Measurements from ENCODE around the gene RBM6. TPM values are rescaled to one million over a fixed set of nuclear protein-coding genes. Genes with fewer than 3 reads are reported as not detected.
A peak's percentile ranks its signal among the peaks of the same experiment; 100 is the strongest.

Gene RBM6
- total and polyA plus RNA-seq, 10 donors, result 104 to 320 (median 154) TPM

GRCh38 chr3:49955636-49956035 lies 15.7 kb downstream of the RBM6 start:
- H3K27me3 ChIP-seq (replicated peaks in 1 of 7), result no peaks in the 10 kb centered on the region
- H3K4me3 ChIP-seq, result no peak overlapping the region
- DNase-seq, result no peak
- H3K36me3 ChIP-seq, result peaks cover 0 to 20% (median 0%) of the 10 kb centered on the region in 6 donors
- H3K9me3 ChIP-seq, result no peaks in the 10 kb centered on the region
- TF ChIP-seq POLR2AphosphoS5 (IDR thresholded peaks at IDR 0.05), result no peak
- TF ChIP-seq, protein P1, sequence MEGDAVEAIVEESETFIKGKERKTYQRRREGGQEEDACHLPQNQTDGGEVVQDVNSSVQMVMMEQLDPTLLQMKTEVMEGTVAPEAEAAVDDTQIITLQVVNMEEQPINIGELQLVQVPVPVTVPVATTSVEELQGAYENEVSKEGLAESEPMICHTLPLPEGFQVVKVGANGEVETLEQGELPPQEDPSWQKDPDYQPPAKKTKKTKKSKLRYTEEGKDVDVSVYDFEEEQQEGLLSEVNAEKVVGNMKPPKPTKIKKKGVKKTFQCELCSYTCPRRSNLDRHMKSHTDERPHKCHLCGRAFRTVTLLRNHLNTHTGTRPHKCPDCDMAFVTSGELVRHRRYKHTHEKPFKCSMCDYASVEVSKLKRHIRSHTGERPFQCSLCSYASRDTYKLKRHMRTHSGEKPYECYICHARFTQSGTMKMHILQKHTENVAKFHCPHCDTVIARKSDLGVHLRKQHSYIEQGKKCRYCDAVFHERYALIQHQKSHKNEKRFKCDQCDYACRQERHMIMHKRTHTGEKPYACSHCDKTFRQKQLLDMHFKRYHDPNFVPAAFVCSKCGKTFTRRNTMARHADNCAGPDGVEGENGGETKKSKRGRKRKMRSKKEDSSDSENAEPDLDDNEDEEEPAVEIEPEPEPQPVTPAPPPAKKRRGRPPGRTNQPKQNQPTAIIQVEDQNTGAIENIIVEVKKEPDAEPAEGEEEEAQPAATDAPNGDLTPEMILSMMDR (IDR thresholded peaks at IDR 0.05 in 8 of 11, conservative IDR thresholded peaks at IDR 0.05 in 3 of 11), result no peak
- no peak for TF ChIP-seq POLR2A (IDR thresholded peaks at IDR 0.05)
- intact Hi-C loops (cut with DNase I; ENCODE audit: low total_unique reads), result no loop called here
- H3K27ac ChIP-seq, result no peak overlapping the region
- peaks cover 0 to 69% (median 19%) of the 10 kb centered on the region in 6 donors for H3K4me1 ChIP-seq
- 87 to 95% (median 90%) methylated on average over 3 of the region's 3 CpGs for WGBS, 5 donors

DNA sequence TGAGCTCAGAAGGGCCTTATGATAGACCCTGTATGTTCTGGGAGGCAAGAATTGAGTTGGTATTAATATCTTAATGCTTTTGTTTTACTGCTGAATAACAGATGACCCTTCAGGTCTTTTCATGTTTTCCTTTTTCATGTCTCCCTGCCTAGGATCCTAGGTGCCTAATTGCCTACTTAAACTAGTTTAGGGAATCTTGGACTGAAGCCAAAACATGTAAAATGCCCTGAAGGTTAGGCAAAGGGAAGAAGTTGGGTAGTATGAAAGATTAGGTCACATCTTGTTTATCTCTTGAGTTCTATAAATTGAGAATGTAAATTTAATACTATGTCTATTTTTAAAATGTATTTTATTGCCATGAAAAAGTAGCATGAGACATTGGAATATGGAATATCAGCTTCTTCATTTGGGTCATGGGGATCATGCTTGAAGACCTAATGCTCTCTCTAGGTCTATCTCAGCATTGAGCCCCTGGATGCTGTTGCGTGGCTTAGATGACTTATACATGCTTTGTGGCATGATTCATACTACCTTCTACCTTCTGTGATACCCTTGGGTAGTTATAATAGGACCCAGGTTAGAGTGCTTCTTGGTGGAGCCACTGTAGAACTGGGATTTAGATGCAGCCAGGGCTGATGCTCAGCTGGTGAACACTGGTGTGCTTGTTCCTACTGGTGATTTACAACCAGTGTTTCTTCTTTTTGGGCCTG lies 26.4 kb downstream of the RBM6 start:
- H3K4me3 ChIP-seq, result no peak overlapping the region
- H3K27ac ChIP-seq, result no peak overlapping the region
- H3K9me3 ChIP-seq, result no peaks in the 10 kb centered on the region
- 91 to 100% (median 94%) methylated on average over 1 of the region's 1 CpG for WGBS, 5 donors
- TF ChIP-seq, protein P1 (IDR thresholded peaks at IDR 0.05 in 8 of 11, conservative IDR thresholded peaks at IDR 0.05 in 3 of 11), result no peak
- TF ChIP-seq POLR2A (IDR thresholded peaks at IDR 0.05) (no peak), POLR2AphosphoS5 (IDR thresholded peaks at IDR 0.05) (no peak)
- H3K4me1 ChIP-seq, result peaks cover 0 to 26% (median 9%) of the 10 kb centered on the region in 6 donors
- H3K36me3 ChIP-seq, result peaks cover 0 to 85% (median 28%) of the 10 kb centered on the region in 6 donors
- H3K27me3 ChIP-seq (replicated peaks in 1 of 7), result no peaks in the 10 kb centered on the region
- no peak for DNase-seq
- intact Hi-C loops (cut with DNase I; ENCODE audit: low total_unique reads), result no loop called here

- TF ChIP-seq POLR2A (IDR thresholded peaks at IDR 0.05), result no peak
- no peak for TF ChIP-seq POLR2AphosphoS5 (IDR thresholded peaks at IDR 0.05)
- TF ChIP-seq, protein P1 (IDR thresholded peaks at IDR 0.05 in 8 of 11, conservative IDR thresholded peaks at IDR 0.05 in 3 of 11), result no peak
- Histone ChIP-seq H3K27ac (peak overlapping the region in 1 of 8 donors; percentile 3), H3K36me3 (peaks cover 3 to 87% (median 35%) of the 10 kb centered on the region in 6 donors), H3K4me1 (peaks cover 0 to 26% (median 9%) of the 10 kb centered on the region in 6 donors), H3K27me3 (replicated peaks in 1 of 7) (no peaks in the 10 kb centered on the region), H3K9me3 (no peaks in the 10 kb centered on the region), H3K4me3 (no peak overlapping the region)
- DNase-seq, result no peak
- intact Hi-C loops (cut with DNase I; ENCODE audit: low total_unique reads), result no loop called here
- 75 to 88% (median 79%) methylated on average over 6 of the region's 6 CpGs for WGBS, 5 donors
These were observed 27.3 kb downstream of the RBM6 start for GRCh38 chr3:49967291-49967690.

- peaks cover 0 to 26% (median 9%) of the 10 kb centered on the region in 6 donors for H3K4me1 ChIP-seq
- no peak overlapping the region for H3K4me3 ChIP-seq
- intact Hi-C loops (cut with DNase I; ENCODE audit: low total_unique reads), result no loop called here
- TF ChIP-seq, protein P1 (IDR thresholded peaks at IDR 0.05 in 8 of 11, conservative IDR thresholded peaks at IDR 0.05 in 3 of 11), result no peak
- TF ChIP-seq POLR2AphosphoS5 (IDR thresholded peaks at IDR 0.05) (no peak), POLR2A (IDR thresholded peaks at IDR 0.05) (no peak)
- H3K27me3 ChIP-seq (replicated peaks in 1 of 7), result no peaks in the 10 kb centered on the region
- H3K9me3 ChIP-seq, result no peaks in the 10 kb centered on the region
- WGBS, 5 donors, result 91 to 96% (median 94%) methylated on average over 8 of the region's 8 CpGs
- H3K27ac ChIP-seq, result no peak overlapping the region
- H3K36me3 ChIP-seq, result peaks cover 3 to 87% (median 37%) of the 10 kb centered on the region in 6 donors
- no peak for DNase-seq
These were observed 28.4 kb downstream of the RBM6 start for GRCh38 chr3:49968346-49968745.
